ENCODE measurements around the gene KCTD3. TPM values are rescaled to one million over a fixed set of nuclear protein-coding genes. Genes with fewer than 3 reads are reported as not detected.

KCTD3 gene
- total RNA-seq, 3 donors from 2014 or later, result 60.8 to 100.0 (median 87.8) TPM

DNA sequence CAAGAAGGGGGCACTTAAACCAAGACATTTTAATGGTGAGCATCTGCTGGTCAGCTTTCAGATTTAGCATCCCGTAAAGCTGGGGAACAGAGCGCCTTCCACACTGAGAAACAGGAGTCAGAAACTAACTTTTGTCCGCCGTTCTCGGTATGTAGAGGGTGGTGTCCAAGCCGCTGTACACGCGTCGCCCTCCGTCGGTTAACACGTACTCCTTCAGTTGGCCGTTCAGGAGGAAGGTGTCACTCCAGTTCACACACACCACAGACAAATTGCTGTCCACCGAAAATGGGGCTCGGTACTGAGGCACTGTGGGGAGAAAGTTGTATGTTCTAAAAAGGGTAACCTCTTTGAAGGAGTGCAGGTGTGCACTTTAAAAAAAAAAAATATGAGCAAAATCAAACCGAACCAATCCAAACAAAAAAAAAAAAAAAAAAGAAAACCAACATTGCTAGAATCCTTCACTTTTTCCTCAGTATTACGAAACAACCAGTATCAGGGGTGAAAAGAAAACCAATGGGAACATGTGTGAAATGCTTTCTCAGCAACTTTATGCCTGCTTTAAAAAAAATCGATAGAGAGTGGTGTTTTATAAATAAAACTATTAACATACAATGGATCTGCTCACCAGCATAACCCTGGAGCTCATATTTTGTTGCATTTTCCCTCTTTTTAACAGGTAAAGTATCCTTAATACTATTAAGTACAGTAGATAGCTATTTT, 73.5 kb downstream of the KCTD3 start:
- DNase-seq (ENCODE audit: low spot score in 2 of 2), result no peak
- TF ChIP-seq, protein P1, sequence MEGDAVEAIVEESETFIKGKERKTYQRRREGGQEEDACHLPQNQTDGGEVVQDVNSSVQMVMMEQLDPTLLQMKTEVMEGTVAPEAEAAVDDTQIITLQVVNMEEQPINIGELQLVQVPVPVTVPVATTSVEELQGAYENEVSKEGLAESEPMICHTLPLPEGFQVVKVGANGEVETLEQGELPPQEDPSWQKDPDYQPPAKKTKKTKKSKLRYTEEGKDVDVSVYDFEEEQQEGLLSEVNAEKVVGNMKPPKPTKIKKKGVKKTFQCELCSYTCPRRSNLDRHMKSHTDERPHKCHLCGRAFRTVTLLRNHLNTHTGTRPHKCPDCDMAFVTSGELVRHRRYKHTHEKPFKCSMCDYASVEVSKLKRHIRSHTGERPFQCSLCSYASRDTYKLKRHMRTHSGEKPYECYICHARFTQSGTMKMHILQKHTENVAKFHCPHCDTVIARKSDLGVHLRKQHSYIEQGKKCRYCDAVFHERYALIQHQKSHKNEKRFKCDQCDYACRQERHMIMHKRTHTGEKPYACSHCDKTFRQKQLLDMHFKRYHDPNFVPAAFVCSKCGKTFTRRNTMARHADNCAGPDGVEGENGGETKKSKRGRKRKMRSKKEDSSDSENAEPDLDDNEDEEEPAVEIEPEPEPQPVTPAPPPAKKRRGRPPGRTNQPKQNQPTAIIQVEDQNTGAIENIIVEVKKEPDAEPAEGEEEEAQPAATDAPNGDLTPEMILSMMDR (IDR thresholded peaks at IDR 0.05), result no peak
- TF ChIP-seq POLR2A (IDR thresholded peaks at IDR 0.05), result no peak
- no peak for TF ChIP-seq POLR2AphosphoS5 (IDR thresholded peaks at IDR 0.05)
- H3K9me3 ChIP-seq, result no peaks in the 10 kb centered on the region
- H3K27me3 ChIP-seq, result no peaks in the 10 kb centered on the region
- H3K27ac ChIP-seq, result no peak overlapping the region
- H3K36me3 ChIP-seq, result no peaks in the 10 kb centered on the region
- intact Hi-C loops (cut with DNase I; ENCODE audit: low total_unique reads), result no loop called here
- peaks cover 0 to 5% of the 10 kb centered on the region in 2 donors for H3K4me1 ChIP-seq
- no peak overlapping the region for H3K4me3 ChIP-seq

DNA sequence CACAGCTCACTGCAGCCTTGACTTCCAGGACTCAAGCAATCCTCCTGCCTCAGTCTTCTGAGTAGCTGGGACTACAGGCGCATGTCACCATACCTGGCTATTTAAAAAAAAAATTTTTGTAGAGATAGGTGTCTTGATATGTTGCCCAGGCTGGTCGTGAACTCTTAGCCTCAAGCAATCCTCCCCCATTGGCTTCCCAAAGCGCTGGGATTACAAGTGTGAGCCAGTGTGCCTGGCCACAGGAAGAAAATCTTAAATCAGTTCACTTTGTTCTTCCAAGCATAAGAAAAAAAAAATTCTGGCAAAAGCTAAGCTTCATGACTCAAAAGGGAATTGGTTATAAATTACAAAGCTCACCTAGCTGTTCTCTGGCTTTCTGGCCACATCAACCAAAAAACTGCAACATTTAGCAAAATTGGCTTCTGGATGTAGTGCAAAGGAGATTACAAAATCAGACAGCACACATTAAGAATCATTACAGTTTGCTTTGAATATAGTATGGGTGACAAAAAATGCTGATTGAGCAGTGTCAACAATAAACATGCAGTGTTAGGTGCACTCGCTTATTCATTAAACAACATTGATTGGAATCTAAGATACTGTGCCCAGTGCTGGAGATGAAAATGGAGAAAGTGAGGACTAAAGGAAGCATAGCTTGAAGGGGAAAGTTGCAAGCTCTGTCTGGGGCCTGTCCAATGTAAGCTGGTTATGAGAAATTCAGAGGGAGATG, 76.7 kb downstream of the KCTD3 start:
- Histone ChIP-seq H3K27ac (no peak overlapping the region), H3K27me3 (no peaks in the 10 kb centered on the region), H3K36me3 (no peaks in the 10 kb centered on the region), H3K4me1 (no peaks in the 10 kb centered on the region), H3K9me3 (no peaks in the 10 kb centered on the region), H3K4me3 (no peak overlapping the region)
- DNase-seq (ENCODE audit: low spot score in 2 of 2), result no peak
- no peak for TF ChIP-seq POLR2A (IDR thresholded peaks at IDR 0.05)
- TF ChIP-seq POLR2AphosphoS5 (IDR thresholded peaks at IDR 0.05), result no peak
- TF ChIP-seq, protein P1 (IDR thresholded peaks at IDR 0.05), result no peak
- intact Hi-C loops (cut with DNase I; ENCODE audit: low total_unique reads), result no loop called here

DNA sequence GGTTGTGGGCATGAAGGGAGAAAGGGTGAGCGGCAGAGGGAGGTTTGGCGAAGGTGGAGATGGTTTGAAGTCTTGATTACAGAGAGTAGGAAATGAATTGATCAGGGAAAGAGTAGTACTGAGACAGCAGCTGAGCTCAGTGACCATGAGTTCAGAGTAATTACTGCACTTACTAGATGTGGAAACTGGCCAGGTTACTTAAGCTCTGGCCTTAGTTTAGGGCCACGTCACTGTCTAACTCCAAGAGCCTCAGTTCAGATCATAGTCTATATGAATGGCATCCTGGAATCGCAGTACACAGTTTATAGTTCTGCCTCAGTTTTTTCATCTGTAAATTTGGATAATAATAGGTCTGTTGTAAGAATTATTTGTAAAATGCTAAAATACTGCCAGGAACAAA, 78.1 kb downstream of the KCTD3 start:
- Histone ChIP-seq H3K4me1 (no peaks in the 10 kb centered on the region), H3K27me3 (no peaks in the 10 kb centered on the region), H3K27ac (no peak overlapping the region), H3K4me3 (no peak overlapping the region), H3K36me3 (no peaks in the 10 kb centered on the region), H3K9me3 (no peaks in the 10 kb centered on the region)
- intact Hi-C loops (cut with DNase I; ENCODE audit: low total_unique reads), result no loop called here
- no peak for DNase-seq (ENCODE audit: low spot score in 2 of 2)
- TF ChIP-seq, protein P1 (IDR thresholded peaks at IDR 0.05), result no peak
- TF ChIP-seq POLR2A (IDR thresholded peaks at IDR 0.05) (no peak), POLR2AphosphoS5 (IDR thresholded peaks at IDR 0.05) (no peak)

DNA sequence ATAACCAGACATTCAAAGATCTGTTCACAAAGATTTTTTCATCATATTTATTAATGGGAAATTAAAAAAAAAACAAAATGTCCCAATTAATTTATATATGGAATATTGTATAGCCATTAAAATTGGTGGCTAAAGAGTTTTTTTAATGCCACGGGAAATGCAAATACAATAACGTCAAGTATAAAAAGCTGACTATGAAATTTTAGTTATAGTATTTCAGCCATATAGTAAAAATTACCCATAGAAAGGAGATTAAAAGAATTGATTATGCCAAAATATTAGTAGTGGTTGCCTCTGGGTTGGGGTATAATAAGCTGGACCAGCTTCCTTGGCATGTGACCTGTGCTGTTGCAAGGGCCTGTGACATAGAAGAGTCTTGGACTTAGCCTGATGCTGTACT, 78.8 kb downstream of the KCTD3 start:
- no peak overlapping the region for H3K27ac ChIP-seq
- no peaks in the 10 kb centered on the region for H3K9me3 ChIP-seq
- intact Hi-C loops (cut with DNase I; ENCODE audit: low total_unique reads), result no loop called here
- no peak for TF ChIP-seq POLR2A (IDR thresholded peaks at IDR 0.05)
- TF ChIP-seq POLR2AphosphoS5 (IDR thresholded peaks at IDR 0.05), result no peak
- DNase-seq (ENCODE audit: low spot score in 2 of 2), result no peak
- no peaks in the 10 kb centered on the region for H3K4me1 ChIP-seq
- no peaks in the 10 kb centered on the region for H3K27me3 ChIP-seq
- no peaks in the 10 kb centered on the region for H3K36me3 ChIP-seq
- H3K4me3 ChIP-seq, result no peak overlapping the region

DNA sequence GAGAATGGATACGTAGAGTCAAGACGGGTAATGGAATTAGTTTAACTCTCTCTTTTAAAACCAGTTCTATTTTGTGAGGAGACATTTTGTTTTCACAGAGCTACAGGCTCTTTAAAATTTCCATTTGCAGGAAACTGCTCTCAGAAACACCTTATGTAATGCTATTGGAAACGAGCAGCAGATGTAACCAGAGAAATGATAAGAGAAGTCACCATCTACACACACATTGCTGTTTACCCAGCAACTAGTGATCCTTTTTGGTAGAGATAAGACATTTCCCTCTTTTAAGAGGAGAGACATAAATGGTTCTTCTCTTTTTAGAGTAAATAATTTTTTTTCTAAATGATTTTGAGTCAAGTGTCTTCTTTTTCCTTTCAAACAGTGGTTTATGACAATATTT, 80.6 kb downstream of the KCTD3 start:
- no peak for DNase-seq (ENCODE audit: low spot score in 2 of 2)
- TF ChIP-seq POLR2A (IDR thresholded peaks at IDR 0.05), result no peak
- no peak for TF ChIP-seq POLR2AphosphoS5 (IDR thresholded peaks at IDR 0.05)
- Histone ChIP-seq H3K9me3 (no peaks in the 10 kb centered on the region), H3K4me1 (no peaks in the 10 kb centered on the region), H3K27ac (no peak overlapping the region), H3K27me3 (no peaks in the 10 kb centered on the region), H3K36me3 (no peaks in the 10 kb centered on the region), H3K4me3 (no peak overlapping the region)
- intact Hi-C loops (cut with DNase I; ENCODE audit: low total_unique reads), result no loop called here

DNA sequence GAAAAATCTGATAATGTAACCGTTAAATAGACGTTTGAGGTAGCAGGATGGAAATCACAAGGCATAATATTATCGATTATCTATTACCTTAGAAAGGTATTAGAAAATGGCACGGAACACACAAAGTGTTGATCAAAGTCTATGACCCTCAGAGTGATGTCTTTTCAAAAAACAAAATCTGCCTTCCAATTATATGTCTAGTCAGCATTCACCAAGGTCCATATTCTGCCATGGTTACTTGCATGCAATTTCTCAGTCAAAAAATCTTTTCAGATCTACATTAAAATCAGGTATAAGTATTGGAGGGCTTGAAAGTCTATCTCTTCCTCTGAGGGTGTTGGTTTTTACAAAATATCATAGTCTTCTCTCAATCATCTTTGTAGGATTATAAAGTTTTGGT, 81.9 kb downstream of the KCTD3 start:
- no peak for TF ChIP-seq POLR2AphosphoS5 (IDR thresholded peaks at IDR 0.05)
- TF ChIP-seq POLR2A (IDR thresholded peaks at IDR 0.05), result no peak
- TF ChIP-seq, protein P1 (IDR thresholded peaks at IDR 0.05), result no peak
- intact Hi-C loops (cut with DNase I; ENCODE audit: low total_unique reads), result no loop called here
- Histone ChIP-seq H3K36me3 (no peaks in the 10 kb centered on the region), H3K9me3 (no peaks in the 10 kb centered on the region), H3K4me3 (no peak overlapping the region), H3K27me3 (no peaks in the 10 kb centered on the region), H3K27ac (no peak overlapping the region), H3K4me1 (no peaks in the 10 kb centered on the region)
- DNase-seq (ENCODE audit: low spot score in 2 of 2), result no peak
